ENCODE data around the gene TNN. TPM values are rescaled to one million over a fixed set of nuclear protein-coding genes. Genes with fewer than 3 reads are reported as not detected.
A peak's percentile ranks its signal among the peaks of the same experiment; 100 is the strongest.

Gene TNN
- total RNA-seq, 1 donor from 2014 or later, result not detected

GRCh38 chr1:175192111-175192629 lies 124.5 kb downstream of the TNN start:
- no peak for TF ChIP-seq CTCF (IDR thresholded peaks at IDR 0.05)
- intact Hi-C loops (cut with micrococcal nuclease), result loop anchor here (1.0 to 5.0 kb wide), 3 partner anchors 17 to 1015 kb away; partner anchors contain the start of gene COP1
- H3K4me3 Mint-ChIP-seq, result peak overlapping the region; percentile 99
- H3K27ac Mint-ChIP-seq, result peak overlapping the region; percentile 97
- peaks cover 92% of the 10 kb centered on the region for H3K4me1 Mint-ChIP-seq
- no peaks in the 10 kb centered on the region for H3K9me3 Mint-ChIP-seq
- ChIA-PET CTCF (interaction anchor here (0.9 to 1.4 kb wide), 7 partner anchors 9 to 127 kb away, joined by 3 to 14 read pairs (median 5); no protein-coding TSS in a partner anchor), POLR2A (interaction anchor here (1.1 to 6.7 kb wide), 9 partner anchors 9 to 82 kb away, joined by 3 to 64 read pairs (median 6); no protein-coding TSS in a partner anchor)
- H3K27me3 Mint-ChIP-seq, result no peaks in the 10 kb centered on the region
- DNase-seq (no peak), ATAC-seq (ENCODE audit: low read depth) (peak; percentile 20)
- H3K36me3 Mint-ChIP-seq (ENCODE audit: low read depth), result peaks cover 39% of the 10 kb centered on the region

- ChIA-PET CTCF (interaction anchor here (0.9 to 4.0 kb wide), 6 partner anchors 10 to 126 kb away, joined by 3 to 18 read pairs (median 4); no protein-coding TSS in a partner anchor), POLR2A (interaction anchor here (0.7 to 6.7 kb wide), 13 partner anchors 8 to 1036 kb away, joined by 3 to 64 read pairs (median 6); no protein-coding TSS in a partner anchor)
- H3K4me3 Mint-ChIP-seq, result peak within 1 kb of the TSS; percentile 99
- no peaks in the 10 kb centered on the region for H3K9me3 Mint-ChIP-seq
- no peak for TF ChIP-seq CTCF (IDR thresholded peaks at IDR 0.05)
- peak; percentile 54 for DNase-seq
- H3K36me3 Mint-ChIP-seq (ENCODE audit: low read depth), result peaks cover 32% of the 10 kb centered on the region
- no peaks in the 10 kb centered on the region for H3K27me3 Mint-ChIP-seq
- H3K27ac Mint-ChIP-seq, result peak within 1 kb of the TSS; percentile 97
- ATAC-seq (ENCODE audit: low read depth), result peak; percentile 53
- intact Hi-C loops (cut with micrococcal nuclease), result loop anchor here (1.0 to 5.0 kb wide), 3 partner anchors 16 to 1014 kb away; partner anchors contain the start of gene COP1
- H3K4me1 Mint-ChIP-seq, result peaks cover 92% of the 10 kb centered on the region
Measured at GRCh38 chr1:175192630-175193526, 125.2 kb downstream of the TNN start, which contains the start of gene KIAA0040. Gene KIAA0040 (minus strand): TSS chr1:175192776. CDS start chr1:175161013, 31,763 bp downstream.

DNA sequence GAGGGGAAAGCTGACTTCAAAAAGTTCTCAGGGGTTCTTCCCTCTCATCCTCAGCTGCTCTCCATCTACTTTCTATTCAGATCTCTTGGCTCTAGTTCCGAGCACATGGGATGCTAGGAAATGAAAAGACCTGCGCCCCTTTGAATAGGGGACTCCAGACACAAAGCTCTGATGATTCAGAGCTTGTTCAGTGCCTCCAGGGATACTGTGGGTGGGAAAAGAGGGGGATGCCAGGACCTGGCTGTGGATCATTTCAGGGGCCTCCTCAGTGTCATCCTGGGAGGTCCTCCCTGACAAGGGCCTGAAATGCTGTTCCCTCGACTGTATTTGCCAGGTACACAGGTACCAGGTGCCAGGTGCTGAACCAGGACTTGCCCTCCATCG lies 125.9 kb downstream of the TNN start:
- H3K36me3 Mint-ChIP-seq (ENCODE audit: low read depth), result peaks cover 27% of the 10 kb centered on the region
- H3K27me3 Mint-ChIP-seq, result no peaks in the 10 kb centered on the region
- no peaks in the 10 kb centered on the region for H3K9me3 Mint-ChIP-seq
- intact Hi-C loops (cut with micrococcal nuclease), result loop anchor here (2.0 to 5.0 kb wide), 2 partner anchors 39 to 1014 kb away; partner anchors contain the start of gene COP1
- peak overlapping the region; percentile 99 for H3K4me3 Mint-ChIP-seq
- POLR2A ChIA-PET, result interaction anchor here (0.7 to 6.7 kb wide), 8 partner anchors 10 to 1036 kb away, joined by 3 to 64 read pairs (median 6); no protein-coding TSS in a partner anchor
- CTCF ChIA-PET, result interaction anchor here (1.2 to 4.0 kb wide), 3 partner anchors 39 to 126 kb away, joined by 4 to 18 read pairs (median 5); no protein-coding TSS in a partner anchor
- DNase-seq (no peak), ATAC-seq (ENCODE audit: low read depth) (no peak)
- peaks cover 92% of the 10 kb centered on the region for H3K4me1 Mint-ChIP-seq
- TF ChIP-seq CTCF (IDR thresholded peaks at IDR 0.05), result no peak
- peak overlapping the region; percentile 97 for H3K27ac Mint-ChIP-seq

GRCh38 chr1:175195281-175195680 lies 127.6 kb downstream of the TNN start:
- intact Hi-C loops (cut with micrococcal nuclease), result loop anchor here (1.0 kb wide), 1 partner anchor 9 kb away; no protein-coding TSS in a partner anchor
- H3K9me3 Mint-ChIP-seq, result no peaks in the 10 kb centered on the region
- H3K27ac Mint-ChIP-seq, result peak overlapping the region; percentile 81
- H3K27me3 Mint-ChIP-seq, result no peaks in the 10 kb centered on the region
- ATAC-seq (ENCODE audit: low read depth) (peak; percentile 28), DNase-seq (no peak)
- H3K4me3 Mint-ChIP-seq, result peak overlapping the region; percentile 29
- H3K36me3 Mint-ChIP-seq (ENCODE audit: low read depth), result peaks cover 16% of the 10 kb centered on the region
- no peak for TF ChIP-seq CTCF (IDR thresholded peaks at IDR 0.05)
- POLR2A ChIA-PET, result interaction anchor here (0.6 to 6.7 kb wide), 13 partner anchors 9 to 196 kb away, joined by 3 to 64 read pairs (median 6); partner anchors contain the start of genes CACYBP and MRPS14
- CTCF ChIA-PET, result interaction anchor here (1.1 to 4.0 kb wide), 4 partner anchors 9 to 124 kb away, joined by 3 to 18 read pairs (median 5); no protein-coding TSS in a partner anchor
- peaks cover 85% of the 10 kb centered on the region for H3K4me1 Mint-ChIP-seq

All from activated B cell treated with CpG ODN at 0.5 μM for 24 hours (primary cell).